Measurements from ENCODE around the gene UNC13A.

DNA sequence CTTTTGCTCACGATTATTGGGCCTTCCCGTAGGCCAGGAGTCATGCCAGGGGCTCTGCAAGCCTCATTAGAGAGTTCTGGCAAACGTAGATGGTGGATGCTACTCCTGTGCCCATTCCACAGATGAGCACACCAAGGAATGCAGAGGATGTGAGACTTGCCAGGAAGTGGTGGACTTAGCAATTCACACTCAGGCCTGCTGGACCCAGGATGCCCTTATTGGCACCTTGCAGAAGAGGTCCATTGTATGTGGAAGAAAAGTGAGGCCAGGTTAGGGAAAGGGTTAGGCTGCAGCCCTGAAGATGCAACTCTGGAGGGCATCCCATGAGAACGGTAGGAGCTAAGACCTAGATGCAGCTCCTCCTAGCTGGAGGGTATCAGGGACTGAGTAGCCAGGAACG lies 5.9 kb downstream of the UNC13A start:
- TF ChIP-seq, protein P1, sequence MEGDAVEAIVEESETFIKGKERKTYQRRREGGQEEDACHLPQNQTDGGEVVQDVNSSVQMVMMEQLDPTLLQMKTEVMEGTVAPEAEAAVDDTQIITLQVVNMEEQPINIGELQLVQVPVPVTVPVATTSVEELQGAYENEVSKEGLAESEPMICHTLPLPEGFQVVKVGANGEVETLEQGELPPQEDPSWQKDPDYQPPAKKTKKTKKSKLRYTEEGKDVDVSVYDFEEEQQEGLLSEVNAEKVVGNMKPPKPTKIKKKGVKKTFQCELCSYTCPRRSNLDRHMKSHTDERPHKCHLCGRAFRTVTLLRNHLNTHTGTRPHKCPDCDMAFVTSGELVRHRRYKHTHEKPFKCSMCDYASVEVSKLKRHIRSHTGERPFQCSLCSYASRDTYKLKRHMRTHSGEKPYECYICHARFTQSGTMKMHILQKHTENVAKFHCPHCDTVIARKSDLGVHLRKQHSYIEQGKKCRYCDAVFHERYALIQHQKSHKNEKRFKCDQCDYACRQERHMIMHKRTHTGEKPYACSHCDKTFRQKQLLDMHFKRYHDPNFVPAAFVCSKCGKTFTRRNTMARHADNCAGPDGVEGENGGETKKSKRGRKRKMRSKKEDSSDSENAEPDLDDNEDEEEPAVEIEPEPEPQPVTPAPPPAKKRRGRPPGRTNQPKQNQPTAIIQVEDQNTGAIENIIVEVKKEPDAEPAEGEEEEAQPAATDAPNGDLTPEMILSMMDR (IDR thresholded peaks at IDR 0.05), result no peak
- no peak for TF ChIP-seq POLR2A (IDR thresholded peaks at IDR 0.05)
